Osteoblast (primary cell): Measurements from ENCODE around the gene PIK3R3. TPM values are rescaled to one million over a fixed set of nuclear protein-coding genes. Genes with fewer than 3 reads are reported as not detected.

ENCODE experiments used
- DNase-seq: peaks from one replicate; pipeline ENCODE4 v3.0.0; 2011; ENCODE audit warnings: low spot score, mixed read lengths; ENCODE audit not compliant: insufficient read length; ENCODE audit errors: missing footprints
- H2AFZ ChIP-seq: 2 replicates; pipeline ENCODE4 v1.6.0; 2011; ENCODE audit warnings: mild to moderate bottlenecking, low read length
- H3K27ac ChIP-seq: 2 replicates; pipeline ENCODE4 v1.5.1; 2011; ENCODE audit warnings: mild to moderate bottlenecking, low read depth, low read length, moderate library complexity
- H3K27me3 ChIP-seq: 2 replicates; pipeline ENCODE4 v1.6.0; 2012; ENCODE audit warnings: mild to moderate bottlenecking, control low read depth, inconsistent platforms, low read length, moderate library complexity; ENCODE audit not compliant: insufficient read depth
- H3K36me3 ChIP-seq: 2 replicates; pipeline ENCODE4 v1.5.1; 2011; ENCODE audit warnings: mild to moderate bottlenecking, low read length, control low read depth, moderate library complexity; ENCODE audit not compliant: insufficient read depth
- H3K4me1 ChIP-seq: 2 replicates; pipeline ENCODE4 v1.5.1; 2011; ENCODE audit warnings: mild to moderate bottlenecking, low read length, control low read depth, moderate library complexity; ENCODE audit not compliant: insufficient read depth
- H3K4me2 ChIP-seq: 2 replicates; pipeline ENCODE4 v1.6.0; 2011; ENCODE audit warnings: mild to moderate bottlenecking, low read length; ENCODE audit not compliant: insufficient read depth
- H3K4me3 ChIP-seq: fragments of 200-600 bp; sonication (generic); 3 replicates; pipeline ENCODE4 v1.5.1; 2012; ENCODE audit warnings: mild to moderate bottlenecking, low read length, inconsistent platforms; ENCODE audit not compliant: insufficient read depth
- H3K79me2 ChIP-seq: 2 replicates; pipeline ENCODE4 v1.6.0; 2012; ENCODE audit warnings: mild to moderate bottlenecking, low read length, control low read depth, inconsistent platforms; ENCODE audit not compliant: insufficient read depth
- H3K9me3 ChIP-seq: 2 replicates; pipeline ENCODE4 v1.5.1; 2011; ENCODE audit warnings: low read depth, low read length, control low read depth
- H4K20me1 ChIP-seq: 2 replicates; pipeline ENCODE4 v1.6.0; 2012; ENCODE audit warnings: mild to moderate bottlenecking, low read length, control low read depth; ENCODE audit not compliant: insufficient read depth
- total RNA-seq: library from RNA; depleted of rRNA; stranded (reverse); fragments of >200 nt; gene quantifications from 2 replicates; pipeline ENCODE4 v1.2.3, GENCODE V29; 2012
- TF ChIP-seq, protein P1 (sequence below): IDR thresholded peaks from 2 replicates; pipeline ENCODE4 v1.5.1; 2011; ENCODE audit warnings: mild to moderate bottlenecking, low read depth, low read length, moderate library complexity; ENCODE audit errors: extremely low read depth

PIK3R3 gene
- total RNA-seq, 1 donor, result 4.0 TPM

DNA sequence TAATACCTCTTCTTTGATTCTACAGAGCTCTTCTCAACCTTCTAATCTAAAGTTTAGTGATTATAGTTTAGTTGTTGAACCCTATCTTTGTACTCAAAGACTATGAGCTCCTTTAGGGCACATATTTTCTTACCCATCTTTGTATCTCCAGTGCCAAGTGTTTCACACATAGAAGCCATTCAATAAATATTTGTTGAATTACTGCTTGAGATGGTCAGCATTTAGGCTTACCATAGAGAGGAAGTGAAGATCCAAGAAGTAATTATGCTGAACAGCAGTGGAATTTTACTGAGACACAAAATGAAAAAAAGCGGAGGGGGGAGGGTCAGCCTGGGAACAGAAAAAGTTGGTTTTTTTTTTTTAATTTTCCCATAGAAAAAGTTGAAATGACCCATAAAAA lies 21.9 kb downstream of the PIK3R3 start:
- H3K9me3 ChIP-seq, result no peaks in the 10 kb centered on the region
- no peaks in the 10 kb centered on the region for H4K20me1 ChIP-seq
- H2AFZ ChIP-seq, result no peak overlapping the region
- H3K79me2 ChIP-seq, result no peaks in the 10 kb centered on the region
- no peaks in the 10 kb centered on the region for H3K36me3 ChIP-seq
- H3K4me3 ChIP-seq, result no peak overlapping the region
- no peaks in the 10 kb centered on the region for H3K27me3 ChIP-seq
- H3K4me1 ChIP-seq, result no peaks in the 10 kb centered on the region
- TF ChIP-seq, protein P1, sequence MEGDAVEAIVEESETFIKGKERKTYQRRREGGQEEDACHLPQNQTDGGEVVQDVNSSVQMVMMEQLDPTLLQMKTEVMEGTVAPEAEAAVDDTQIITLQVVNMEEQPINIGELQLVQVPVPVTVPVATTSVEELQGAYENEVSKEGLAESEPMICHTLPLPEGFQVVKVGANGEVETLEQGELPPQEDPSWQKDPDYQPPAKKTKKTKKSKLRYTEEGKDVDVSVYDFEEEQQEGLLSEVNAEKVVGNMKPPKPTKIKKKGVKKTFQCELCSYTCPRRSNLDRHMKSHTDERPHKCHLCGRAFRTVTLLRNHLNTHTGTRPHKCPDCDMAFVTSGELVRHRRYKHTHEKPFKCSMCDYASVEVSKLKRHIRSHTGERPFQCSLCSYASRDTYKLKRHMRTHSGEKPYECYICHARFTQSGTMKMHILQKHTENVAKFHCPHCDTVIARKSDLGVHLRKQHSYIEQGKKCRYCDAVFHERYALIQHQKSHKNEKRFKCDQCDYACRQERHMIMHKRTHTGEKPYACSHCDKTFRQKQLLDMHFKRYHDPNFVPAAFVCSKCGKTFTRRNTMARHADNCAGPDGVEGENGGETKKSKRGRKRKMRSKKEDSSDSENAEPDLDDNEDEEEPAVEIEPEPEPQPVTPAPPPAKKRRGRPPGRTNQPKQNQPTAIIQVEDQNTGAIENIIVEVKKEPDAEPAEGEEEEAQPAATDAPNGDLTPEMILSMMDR, result no peak
- H3K4me2 ChIP-seq, result no peak overlapping the region
- peak; percentile 23 for DNase-seq
- H3K27ac ChIP-seq, result no peak overlapping the region

DNA sequence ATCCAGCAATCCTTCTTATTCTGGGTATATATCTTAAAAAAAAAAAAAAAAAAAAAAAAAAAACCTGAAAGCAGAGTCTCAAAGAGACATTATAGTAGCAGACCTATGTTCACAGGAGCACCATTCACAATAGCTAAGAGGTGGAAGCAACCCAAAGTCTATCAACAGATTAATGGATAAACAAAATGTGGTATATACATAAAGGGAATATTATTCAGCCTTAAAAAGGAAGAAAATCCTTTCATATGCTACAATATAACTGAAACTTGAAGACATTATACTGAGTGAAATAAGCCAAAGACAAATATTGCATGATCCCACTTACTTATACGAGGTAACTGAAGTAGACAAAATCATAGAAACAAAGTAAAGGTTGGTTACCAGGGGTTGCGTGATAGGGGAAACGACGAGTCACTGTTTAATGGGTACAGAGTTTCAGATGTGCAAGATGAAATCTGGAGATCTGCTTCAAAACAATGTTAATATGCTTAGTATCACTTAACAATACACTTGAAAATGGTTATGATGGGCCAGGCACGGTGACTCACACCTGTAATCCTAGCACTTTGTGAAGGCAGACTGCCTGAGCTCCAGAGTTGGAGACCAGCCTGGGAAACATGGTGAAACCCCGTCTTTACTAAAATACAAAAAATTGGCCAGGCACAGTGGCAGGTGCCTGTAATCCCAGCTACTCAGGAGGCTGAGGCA lies 29.5 kb downstream of the PIK3R3 start:
- no peak overlapping the region for H3K4me3 ChIP-seq
- H4K20me1 ChIP-seq, result no peaks in the 10 kb centered on the region
- H3K36me3 ChIP-seq, result no peaks in the 10 kb centered on the region
- no peak overlapping the region for H2AFZ ChIP-seq
- no peaks in the 10 kb centered on the region for H3K4me1 ChIP-seq
- H3K4me2 ChIP-seq, result no peak overlapping the region
- no peaks in the 10 kb centered on the region for H3K79me2 ChIP-seq
- TF ChIP-seq, protein P1, result no peak
- no peaks in the 10 kb centered on the region for H3K9me3 ChIP-seq
- DNase-seq, result no peak
- no peaks in the 10 kb centered on the region for H3K27me3 ChIP-seq
- no peak overlapping the region for H3K27ac ChIP-seq

DNA sequence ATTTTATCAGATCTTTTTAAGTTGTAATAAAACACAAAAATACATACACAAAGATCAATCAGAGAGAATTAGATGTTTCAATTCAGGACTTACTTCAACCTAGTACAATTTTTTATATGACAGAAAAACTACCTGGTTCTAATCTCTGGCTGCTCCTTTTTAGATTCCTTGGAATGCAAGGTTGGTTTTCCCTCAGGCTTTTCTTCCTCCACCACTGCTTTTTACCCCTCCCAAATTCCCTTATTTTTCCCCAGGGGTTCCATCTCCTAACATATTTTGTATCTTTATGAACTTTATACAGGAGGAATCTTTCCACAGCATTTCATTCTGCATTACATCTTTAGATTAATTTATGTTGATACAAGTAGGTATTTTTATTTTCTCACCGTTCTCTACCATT lies 33.2 kb downstream of the PIK3R3 start:
- Histone ChIP-seq H4K20me1 (no peaks in the 10 kb centered on the region), H3K9me3 (no peaks in the 10 kb centered on the region), H3K4me3 (no peak overlapping the region), H3K4me2 (no peak overlapping the region), H3K4me1 (no peaks in the 10 kb centered on the region), H2AFZ (no peak overlapping the region), H3K79me2 (no peaks in the 10 kb centered on the region), H3K27ac (no peak overlapping the region), H3K27me3 (no peaks in the 10 kb centered on the region), H3K36me3 (no peaks in the 10 kb centered on the region)
- TF ChIP-seq, protein P1, result no peak
- DNase-seq, result no peak

DNA sequence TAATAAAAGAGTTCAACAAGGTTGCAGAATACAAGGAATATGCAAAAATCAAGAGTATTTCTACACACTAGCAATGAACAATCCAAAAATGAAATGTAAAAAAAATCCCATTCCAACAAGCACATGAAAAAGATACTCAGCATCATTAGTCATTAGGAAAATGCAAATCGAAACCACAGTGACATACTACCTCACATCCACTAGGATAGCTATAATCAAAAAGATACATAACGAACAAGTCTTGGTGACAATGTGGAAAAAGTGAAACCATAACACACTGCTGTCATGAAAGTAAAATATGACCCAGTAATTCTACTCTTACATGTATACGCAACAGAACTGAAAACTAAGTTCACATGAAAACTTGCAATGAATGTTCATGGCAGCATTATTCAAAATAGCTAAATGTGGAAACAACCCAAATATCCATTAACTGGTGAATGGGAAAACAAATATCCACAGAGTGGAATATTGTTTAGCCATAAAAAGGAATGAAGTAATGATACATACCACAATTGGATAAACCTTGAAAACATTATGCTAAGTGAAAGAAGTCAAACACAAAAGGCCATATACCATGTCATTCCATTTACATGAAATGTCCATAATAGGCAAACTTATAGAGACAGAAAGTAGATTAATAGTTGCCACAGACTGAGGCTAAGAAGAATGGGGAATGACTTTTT lies 34.3 kb downstream of the PIK3R3 start:
- H3K4me2 ChIP-seq, result no peak overlapping the region
- no peaks in the 10 kb centered on the region for H4K20me1 ChIP-seq
- H3K79me2 ChIP-seq, result no peaks in the 10 kb centered on the region
- H3K36me3 ChIP-seq, result no peaks in the 10 kb centered on the region
- no peaks in the 10 kb centered on the region for H3K9me3 ChIP-seq
- H3K4me1 ChIP-seq, result no peaks in the 10 kb centered on the region
- no peak overlapping the region for H3K4me3 ChIP-seq
- H3K27ac ChIP-seq, result no peak overlapping the region
- no peaks in the 10 kb centered on the region for H3K27me3 ChIP-seq
- DNase-seq, result no peak
- TF ChIP-seq, protein P1, result no peak
- H2AFZ ChIP-seq, result no peak overlapping the region
